Islet of Langerhans (tissue), 1 donor: ENCODE data around the gene ETNPPL.
"Not testable (repeated sequence)": the region's sequence is repeated elsewhere in the genome, so short reads cannot be mapped to it uniquely, and the experiment has no call there.

ENCODE experiments used
- FAIRE-seq: peaks from one replicate; lab custom pipeline; 2011; peaks lifted over from hg19 to GRCh38; lab: Jason Lieb, UNC

ETNPPL gene

DNA sequence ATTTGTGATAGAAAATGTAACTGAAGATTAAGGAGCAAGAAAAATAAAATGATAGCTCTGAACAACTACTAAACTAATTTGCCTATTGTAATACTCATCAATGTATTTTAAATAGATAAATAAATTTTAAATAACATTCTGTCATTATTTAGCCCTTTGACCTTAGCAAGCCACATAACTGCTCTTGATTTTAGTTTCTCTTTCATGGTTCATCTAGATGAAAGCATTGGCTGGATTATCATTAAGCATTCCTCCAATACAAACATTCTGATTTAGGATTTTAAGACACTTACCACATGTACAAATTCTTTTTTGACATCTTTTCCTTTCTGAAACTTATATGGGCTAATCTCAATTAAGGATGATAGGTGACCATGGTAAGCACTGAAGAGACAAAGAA lies 8.5 kb downstream of the ETNPPL start:
- no peak for FAIRE-seq

DNA sequence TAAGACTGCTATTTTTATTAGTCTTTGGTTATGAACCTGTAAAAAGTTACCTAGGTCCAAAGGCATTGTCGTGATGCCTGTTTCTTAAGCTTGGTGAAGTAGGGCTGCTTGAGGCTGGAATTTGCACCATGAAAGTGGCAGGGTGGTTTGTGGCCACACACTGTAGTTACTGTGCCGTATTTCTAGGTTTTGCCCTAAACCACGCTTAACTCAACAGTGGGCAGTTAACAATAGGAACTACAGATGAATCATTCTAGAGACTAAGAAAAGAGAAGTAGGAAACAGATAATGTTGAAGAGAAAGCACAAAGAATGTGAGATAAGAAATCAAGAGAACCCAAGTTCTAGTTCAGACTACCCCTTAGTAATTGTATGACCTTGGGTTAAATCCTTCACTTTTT lies 11.5 kb downstream of the ETNPPL start:
- FAIRE-seq: no peak

DNA sequence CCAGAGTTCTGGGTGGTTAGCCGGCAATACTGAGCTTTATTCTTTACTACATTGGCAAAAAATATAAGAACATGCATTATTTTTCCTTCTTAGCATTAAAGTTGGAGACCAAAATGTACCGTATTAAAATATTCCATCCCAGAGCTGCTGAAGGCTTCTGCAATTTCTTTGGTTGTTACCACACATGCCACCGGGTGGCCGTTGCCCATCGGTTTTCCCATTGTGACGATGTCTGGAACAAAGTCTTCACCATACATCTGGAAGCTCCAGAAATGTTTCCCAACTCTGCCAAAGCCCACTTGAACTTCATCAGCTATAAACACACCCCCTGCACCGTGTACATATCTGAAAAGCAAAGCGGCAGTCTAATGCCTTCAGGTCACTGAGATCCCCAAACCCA lies 13.7 kb downstream of the ETNPPL start:
- FAIRE-seq: no peak

DNA sequence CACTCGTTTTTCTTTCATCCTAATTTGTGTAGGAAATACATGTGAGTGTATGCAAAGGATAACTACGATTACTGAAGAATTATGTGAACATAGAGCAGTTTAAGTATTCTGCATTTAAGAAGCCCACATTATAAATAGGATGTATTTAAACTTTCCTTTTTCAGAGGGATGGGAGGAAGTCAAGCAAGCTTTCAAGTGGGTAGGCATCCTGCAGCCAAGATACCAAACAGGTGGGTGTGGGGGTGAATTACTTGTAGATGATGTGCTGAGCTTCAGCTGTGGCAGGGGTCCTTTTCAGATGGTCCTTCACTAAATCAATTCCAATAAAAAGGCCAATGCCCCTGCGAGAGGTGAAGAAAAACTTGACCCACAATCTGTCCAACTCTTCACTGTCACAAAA lies 16.3 kb downstream of the ETNPPL start:
- FAIRE-seq: no peak

DNA sequence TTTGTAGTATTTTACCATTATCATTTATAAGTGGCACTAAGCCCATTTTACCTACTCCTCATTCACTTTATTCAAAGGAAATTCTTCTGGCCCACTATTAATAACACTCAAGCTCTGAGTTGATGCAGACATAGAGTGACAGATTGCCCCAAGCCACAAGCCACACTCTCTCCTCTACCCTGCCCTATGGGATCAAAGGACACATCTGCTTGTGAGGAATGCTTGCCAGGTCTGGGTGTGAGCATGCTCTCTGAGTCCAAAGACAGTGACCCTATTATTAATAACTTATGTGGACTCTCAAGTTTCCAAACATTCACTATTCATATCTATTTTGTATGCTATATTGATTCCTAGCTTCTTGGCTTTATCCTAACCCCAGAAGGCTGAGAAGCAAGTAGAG lies 18.5 kb downstream of the ETNPPL start:
- no peak for FAIRE-seq

DNA sequence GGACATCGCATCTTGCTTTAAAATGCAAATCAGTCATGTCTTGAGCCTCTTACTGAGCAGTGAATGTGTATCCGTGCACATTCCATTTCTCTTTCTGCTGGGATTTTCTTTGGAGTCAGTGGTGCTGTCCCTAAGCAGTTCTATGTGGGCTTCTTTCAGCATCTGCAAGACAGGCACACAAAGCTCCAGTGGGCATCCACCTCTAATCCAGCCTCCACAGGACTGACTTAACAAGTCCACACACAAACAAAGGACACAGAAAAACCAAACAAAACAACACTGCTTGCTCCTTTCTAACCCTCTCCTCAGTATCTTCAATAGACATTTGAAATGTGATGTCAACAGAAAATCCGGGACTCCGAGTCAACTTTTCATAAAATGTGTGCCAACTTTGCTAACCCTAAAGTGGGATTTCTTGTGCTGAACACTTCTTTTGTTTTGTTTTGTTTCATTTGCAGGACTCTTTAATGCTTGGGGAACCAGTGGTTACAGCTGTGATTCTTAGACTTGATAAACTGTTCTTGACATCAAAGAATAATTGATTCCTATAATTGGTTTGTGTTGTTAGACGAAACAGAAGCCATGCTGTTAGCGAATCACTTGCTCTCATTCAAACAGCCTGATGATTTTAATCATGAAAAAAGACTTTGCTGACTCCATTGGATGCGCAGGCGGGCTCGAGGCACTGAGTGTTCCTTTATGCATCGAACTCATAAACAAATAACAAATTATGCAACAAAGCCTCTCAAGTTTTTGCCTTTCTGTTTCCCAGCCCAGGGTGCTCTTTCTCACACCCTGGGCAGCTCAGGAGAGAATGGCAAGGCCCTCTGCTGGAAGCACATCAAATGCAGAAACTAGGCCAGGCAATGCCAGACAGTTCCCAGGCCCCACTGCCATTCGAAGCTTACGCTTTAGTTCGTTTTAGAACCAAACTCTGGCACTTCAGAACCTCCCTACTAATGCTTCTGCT lies 20.1 kb downstream of the ETNPPL start:
- no peak for FAIRE-seq

DNA sequence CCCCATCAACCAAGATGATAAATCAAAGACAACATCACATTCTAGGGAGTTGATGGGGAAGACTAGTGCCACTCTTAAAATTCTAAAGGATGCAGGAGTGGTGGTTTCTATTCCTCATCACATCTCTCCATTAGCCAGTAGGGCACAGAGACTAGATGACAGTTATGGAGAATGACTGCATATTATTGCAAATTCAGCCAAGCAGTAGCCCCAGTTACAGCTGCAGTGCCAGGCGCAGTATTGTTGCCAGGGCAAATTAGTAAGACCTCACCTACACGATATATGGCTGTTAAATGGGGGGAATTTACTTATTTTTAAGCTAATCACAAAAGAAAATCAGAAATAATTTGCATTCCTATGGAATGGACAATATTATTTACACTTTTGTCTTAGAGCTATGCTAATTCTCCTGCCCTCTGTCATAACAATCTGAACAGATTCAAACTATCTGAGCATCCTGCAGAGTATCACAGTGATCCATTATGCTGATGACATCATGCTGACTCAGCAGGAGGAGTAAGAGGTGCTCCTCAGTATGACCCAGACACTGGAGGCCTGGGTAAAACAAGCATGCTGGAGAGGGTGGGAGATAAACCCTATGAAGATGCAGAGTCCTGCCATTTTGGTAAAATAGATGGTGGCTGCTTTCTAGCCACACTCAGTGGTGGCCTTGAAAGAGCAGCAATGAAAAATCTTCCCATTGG lies 24.7 kb downstream of the ETNPPL start:
- no peak for FAIRE-seq

DNA sequence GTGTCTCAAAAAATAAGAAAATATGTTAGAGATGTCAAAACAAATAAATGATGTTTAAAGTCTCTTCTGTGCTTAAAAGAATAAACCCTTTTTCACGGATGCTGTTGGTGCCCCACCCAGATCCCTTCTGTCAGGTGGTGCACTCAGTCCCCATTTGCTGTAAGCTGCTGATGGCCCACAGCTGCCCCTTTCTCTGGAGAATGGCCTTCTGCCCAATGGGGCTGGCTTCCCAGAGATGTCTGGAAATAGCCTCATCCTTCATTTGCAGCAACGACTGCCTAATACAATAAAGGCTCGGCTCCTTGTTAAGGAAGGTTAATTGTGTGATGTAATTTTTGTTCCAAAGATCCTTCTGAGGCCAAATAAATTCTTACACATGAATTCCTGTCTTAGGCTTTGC lies 31.8 kb downstream of the ETNPPL start:
- no peak for FAIRE-seq

DNA sequence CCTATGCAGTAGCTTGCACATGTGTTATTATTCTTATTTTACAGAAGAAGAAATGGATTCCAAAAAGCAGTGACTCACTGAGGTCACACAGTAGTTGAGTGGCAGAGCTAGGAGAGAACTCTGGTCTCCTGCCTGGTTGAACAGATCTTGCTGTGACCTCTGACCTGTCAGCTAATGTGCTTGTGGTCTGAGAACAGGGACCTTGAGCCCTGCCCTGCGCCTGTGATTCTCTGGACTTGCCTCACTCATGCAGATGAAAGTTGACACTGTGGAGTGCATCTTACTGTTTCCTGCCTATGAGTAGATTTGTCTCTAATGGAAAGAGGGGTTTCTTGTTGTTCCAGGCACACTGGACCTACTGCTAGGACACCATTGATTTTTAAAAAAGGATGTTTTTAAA lies 32.3 kb downstream of the ETNPPL start:
- no peak for FAIRE-seq

DNA sequence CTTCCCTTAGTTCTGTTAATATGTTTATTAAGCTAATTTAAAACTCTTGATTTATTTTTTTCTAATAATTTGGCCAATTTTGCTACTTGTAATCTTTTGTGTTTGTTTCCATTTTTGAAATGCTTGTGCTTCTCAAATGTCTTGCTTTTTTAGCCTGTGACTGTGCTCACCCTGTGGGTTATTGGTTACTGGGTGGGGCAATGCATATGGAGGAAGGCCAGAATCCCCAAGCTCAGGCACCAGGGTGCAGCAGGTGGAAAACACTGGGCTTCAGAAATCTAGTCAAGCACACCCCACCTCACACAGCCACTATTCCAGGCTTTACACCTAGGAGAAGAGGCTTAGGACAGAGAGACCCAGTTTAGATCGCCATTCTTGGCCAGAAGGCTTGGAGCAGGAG lies 33.1 kb downstream of the ETNPPL start:
- FAIRE-seq: no peak

DNA sequence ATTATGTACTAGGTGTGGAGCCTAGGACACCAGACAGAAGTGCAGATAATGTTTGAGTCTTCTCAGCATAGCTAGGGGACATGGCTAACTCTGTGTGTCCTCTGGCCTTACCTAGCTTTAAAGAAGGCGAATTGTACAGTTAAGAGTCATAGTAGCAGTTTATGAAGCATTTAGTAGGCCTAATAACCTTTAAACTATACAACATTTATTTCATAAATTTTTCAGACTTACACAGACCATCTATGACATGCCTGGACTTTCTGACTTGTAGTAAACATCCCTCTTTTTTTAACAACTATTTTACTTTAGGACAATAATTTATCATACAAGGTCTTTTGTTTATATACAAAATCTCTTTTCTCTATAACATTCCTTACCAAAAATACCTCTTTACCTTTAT lies 37.4 kb downstream of the ETNPPL start:
- FAIRE-seq: no peak

DNA sequence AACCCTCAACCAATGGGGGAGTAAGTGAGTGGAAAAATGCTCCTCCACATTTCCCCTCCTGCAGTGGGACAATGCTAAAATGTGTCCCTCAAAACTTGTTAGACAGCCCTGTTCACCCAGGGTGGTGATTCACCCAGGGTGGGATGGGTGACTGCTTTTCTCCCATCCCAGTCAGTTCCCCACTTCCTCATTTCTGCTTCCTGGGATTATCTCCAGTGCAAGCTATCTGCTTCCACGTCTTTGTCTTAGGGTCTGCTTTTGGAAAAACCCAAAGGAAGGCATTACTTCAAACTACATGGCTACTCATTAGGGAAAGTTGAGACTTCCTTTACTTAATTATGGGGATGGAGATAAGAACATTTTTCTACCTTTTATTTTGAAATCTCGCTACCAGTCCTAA lies 45.5 kb downstream of the ETNPPL start:
- FAIRE-seq: no peak

DNA sequence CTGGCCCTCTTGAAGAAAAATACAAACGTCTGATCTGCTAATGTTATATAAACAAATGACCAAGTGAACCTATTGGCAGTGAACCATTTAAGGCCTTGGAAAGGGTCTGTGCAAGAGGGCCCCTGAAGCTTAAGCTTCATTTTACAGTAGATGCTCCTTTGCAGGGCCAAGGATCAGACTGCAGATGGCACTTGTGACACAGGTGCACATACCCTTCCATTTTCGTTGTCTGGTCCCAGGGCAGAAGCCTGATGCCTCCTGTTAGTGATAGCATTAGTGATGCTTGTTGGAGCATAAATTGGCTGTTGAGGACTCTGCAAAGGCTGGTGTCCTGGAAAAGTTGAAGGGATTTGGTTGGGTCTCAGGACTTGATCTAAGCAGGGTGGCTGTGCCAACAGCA lies 46.5 kb downstream of the ETNPPL start:
- no peak for FAIRE-seq

DNA sequence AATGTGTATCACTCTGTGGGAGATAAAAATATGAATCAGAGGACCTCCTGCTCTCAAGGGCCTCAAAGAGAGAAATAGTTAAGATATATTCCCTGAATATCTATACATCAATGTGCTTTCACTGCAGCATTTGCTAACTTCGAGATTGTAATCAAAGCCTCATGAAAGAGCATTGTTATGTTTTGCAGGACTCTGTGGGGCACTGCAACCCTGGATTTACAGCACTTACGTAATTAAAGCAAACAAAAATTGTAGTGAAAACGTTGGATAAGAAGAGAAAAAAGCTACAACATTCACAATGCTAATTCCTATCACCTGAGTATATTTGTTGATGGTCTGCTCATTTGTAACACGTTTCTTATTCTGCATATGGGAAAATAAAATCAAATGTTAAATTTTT lies 48.0 kb downstream of the ETNPPL start:
- no peak for FAIRE-seq

DNA sequence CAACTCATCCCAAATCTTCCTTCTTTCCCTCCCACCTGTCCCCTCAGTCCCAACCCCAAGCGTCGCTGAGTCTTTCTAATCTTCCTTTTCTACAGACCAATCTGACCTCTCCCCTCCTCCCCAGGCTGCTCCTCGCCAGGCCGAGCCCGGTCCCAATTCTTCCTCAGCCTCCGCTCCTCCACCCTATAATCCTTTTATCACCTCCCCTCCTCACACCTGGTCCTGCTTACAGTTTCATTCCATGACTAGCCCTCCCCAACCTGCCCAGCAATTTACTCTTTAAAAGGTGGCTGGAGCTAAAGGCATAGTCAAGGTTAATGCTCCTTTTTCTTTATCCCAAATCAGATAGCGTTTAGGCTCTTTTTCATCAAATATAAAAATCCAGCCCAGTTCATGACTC lies 52.3 kb downstream of the ETNPPL start:
- not testable (repeated sequence) for FAIRE-seq

DNA sequence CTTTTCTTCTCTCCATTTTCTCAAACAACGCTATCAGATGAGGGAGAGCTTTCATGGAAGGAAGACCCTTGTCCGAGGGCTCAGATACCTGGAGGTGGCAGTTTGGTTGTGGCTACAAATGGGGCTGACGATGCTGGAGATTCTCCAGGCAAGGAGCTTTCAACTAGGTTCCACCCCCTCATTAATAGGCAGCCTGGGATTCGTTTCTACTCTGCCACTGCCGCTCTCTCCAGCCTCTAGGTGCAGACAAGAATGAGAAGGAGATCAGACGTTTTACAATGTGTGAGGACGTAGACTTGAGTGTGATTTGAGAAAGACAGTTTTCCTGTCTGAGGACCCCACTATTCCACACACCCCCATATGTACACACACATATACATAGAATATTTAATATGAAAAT lies 53.1 kb downstream of the ETNPPL start:
- FAIRE-seq: no peak

DNA sequence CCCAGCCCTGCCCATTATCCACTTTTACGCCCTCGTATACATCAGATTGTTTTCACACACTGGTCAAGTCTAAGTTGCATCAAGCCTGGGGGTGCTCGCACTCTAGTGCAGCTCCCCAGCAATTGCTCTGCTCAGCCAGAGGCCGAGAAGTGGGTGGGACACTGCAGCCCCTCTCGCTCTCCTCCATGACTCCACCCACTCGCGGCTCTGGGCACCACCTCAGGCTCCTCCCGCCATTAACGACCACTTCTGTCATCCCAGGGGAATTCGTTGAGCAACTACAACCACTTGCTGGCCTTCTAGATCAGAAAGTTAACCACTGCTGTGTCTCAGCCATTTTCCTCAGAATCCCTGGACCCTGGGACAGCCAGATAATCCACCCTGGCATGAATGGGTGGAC lies 53.6 kb downstream of the ETNPPL start:
- FAIRE-seq: no peak

DNA sequence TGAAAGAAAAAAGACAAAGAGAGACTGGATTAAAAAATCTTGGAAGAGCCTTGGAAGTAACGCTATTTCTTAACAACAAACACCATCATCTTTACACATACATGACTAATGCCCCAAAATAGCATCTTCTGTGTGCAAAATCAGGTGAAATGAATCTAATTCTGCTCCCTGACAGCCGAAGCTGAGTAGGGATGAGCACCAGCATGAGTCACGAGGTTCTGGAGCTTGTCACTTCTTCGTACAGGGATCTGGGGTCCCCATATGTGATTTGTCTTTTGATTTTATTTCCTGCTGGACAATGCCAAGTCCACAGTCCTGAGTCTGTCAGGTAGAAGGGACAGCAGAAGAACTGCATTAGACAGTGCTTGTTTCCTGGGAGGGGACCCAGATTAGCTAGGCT lies 56.6 kb downstream of the ETNPPL start:
- FAIRE-seq: no peak

DNA sequence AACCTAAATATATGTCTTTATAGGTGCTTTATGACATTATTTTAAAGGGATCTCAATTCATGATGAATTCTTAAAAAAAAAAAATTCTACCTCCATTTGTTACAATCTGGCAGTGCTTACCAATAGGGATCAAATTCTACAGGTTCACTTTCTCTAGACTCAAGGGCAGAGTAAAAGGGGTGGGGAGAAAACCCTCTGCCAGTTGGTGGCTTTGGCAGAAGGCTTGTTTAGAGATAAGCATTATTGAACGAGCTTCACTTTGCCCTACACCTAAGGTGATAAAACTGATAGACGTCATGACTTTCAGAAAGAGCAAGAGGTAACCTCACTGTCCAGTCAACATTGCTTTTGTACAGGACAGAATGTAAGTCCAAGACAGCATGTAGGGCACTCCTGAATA lies 58.9 kb downstream of the ETNPPL start:
- FAIRE-seq: no peak

DNA sequence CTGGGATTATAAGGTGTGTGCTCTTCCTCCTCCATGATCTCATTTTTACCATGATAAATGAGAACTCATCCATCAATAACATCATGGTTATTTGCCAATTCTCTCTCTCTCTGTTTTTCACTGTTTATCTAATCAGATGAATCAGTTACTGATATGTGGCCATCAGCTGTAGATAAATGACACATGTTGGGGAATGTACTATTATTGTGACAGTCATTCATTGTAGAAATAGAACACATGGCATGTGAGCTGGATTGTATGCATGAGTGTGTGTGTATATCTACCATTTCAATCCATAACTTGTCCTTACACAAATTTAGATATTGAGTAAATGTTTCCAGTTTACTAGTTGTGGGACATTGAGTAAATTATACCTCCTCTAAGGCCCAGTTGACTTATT lies 59.5 kb downstream of the ETNPPL start:
- FAIRE-seq: no peak

DNA sequence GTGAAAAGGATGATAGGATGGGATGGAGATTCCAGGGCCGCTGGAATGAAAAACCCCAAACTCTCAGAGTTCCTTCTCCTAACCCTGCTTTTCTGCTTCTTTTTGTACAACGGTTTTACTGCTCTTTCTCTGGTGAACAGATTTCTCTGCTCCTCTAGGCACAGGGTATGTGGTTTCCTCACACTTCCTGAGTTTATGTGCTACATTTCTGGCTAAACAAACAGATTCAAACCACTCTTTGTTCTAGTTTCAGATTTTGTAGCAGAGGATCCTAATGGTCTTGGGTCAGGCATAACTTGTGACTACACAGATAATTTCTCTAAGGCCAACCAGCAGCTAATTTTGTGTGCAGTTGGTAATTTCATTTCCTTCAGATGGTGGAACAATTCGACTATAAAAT lies 59.9 kb downstream of the ETNPPL start:
- FAIRE-seq: no peak

DNA sequence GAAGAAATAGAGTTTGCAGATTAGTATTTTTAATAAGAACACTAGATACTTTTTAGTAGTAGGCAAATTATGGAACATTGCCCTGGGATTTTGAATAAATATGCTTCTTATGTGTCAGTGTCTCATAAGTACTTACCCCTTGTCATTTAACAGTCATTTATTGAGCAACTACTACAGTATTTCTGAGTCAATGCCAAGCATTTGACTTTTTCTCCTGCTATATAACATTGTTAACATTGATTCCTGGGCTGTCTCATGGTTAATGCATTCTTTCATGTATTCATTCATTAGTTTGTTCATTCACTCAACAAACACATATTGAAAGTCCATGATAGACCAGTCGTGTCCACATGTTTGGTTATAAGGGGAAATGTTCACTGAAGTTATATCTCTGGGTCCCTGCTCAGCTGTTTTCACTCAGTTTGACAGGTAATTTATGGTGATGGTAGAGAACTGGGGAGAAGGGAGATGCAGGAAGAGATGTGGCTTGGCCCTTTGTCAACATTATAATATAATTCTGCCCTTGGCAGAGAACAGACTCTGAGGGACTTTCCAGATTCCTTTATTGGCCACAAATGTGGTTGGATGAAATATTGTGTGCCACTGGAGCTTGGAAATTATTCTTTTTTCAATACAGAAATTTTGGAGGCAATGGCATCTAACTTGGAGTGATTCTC lies 62.6 kb downstream of the ETNPPL start:
- FAIRE-seq: no peak

DNA sequence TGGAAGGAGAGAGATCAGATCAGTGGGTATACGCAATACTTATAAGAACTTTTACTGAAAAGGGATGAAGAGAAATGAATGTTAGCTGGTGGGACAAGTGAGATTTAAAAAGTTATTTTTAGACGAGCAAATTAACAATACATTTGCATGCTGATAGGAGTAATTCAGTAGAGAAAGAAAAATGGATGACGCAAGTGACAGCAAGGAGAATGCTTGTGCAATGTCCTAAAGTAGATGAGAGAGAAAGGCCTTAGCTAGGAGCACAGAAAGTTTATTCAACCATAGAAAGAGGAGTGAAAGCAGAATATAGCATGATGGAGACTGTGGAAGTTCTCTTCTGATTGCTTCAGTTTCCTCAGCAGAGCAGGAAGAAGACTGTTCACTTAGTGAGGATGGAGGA lies 66.7 kb downstream of the ETNPPL start:
- FAIRE-seq: no peak
